BLaER1 treated with 17β-estradiol and CSF1 and Interleukin-3, amounts not matched to agents 10 nM and 100 nM (cell line): ENCODE results near the gene KCNQ2.

Experiments used
- H3K27ac ChIP-seq, 11 experiments: shearing (Covaris generic); formaldehyde crosslinking; 2 replicates each; pipeline ENCODE4 v1.8.1; 2022
- H3K27me3 ChIP-seq, 11 experiments: shearing (Covaris generic); formaldehyde crosslinking; 2 replicates each; pipeline ENCODE4 v1.8.1; 2022
- H3K36me3 ChIP-seq, 11 experiments: shearing (Covaris generic); formaldehyde crosslinking; 2 replicates each; pipeline ENCODE4 v1.8.1; 2022
- H3K4me1 ChIP-seq, 10 experiments: shearing (Covaris generic); formaldehyde crosslinking; 2 replicates each; pipeline ENCODE4 v1.8.1; 2022
- H3K4me2 ChIP-seq, 11 experiments: shearing (Covaris generic); formaldehyde crosslinking; 2 replicates each; pipeline ENCODE4 v1.8.1; 2022
- H3K4me3 ChIP-seq, 10 experiments: shearing (Covaris generic); formaldehyde crosslinking; 2 replicates each; pipeline ENCODE4 v1.8.1; 2022
- H3K9ac ChIP-seq, 11 experiments: shearing (Covaris generic); formaldehyde crosslinking; 2 replicates each; pipeline ENCODE4 v1.8.1; 2022
- H3K9me3 ChIP-seq, 11 experiments: shearing (Covaris generic); formaldehyde crosslinking; replicated peaks in 1 of 11; 2 replicates each; pipeline ENCODE4 v1.8.1; 2022
- H4K20me1 ChIP-seq, 11 experiments: shearing (Covaris generic); formaldehyde crosslinking; 2 replicates each; pipeline ENCODE4 v1.8.1; 2022
- Cebpa-rat ChIP-seq, 11 experiments: shearing (Covaris generic); IDR thresholded peaks; 2 replicates each; pipeline ENCODE4 v1.8.1; 2022

Gene KCNQ2

GRCh38 chr20:63498960-63499337 lies 26.5 kb upstream of the KCNQ2 start, which contains the start of gene EEF1A2:
TSS of gene EEF1A2 (minus strand) at chr20:63499083. CDS start at chr20:63497763, 1,320 bp downstream.
- H4K20me1 ChIP-seq, result peaks cover 0 to 58% (median 27%) of the 10 kb centered on the region in 11 experiments; a peak in 16 of 22 replicates
- H3K36me3 ChIP-seq, result peaks cover 0 to 19% (median 0%) of the 10 kb centered on the region in 11 experiments; a peak in 8 of 22 replicates
- H3K4me3 ChIP-seq, result peak within 1 kb of the TSS; percentile 48 to 73 (median 59)
- peaks cover 15 to 44% (median 23%) of the 10 kb centered on the region in 11 experiments for H3K27me3 ChIP-seq
- TF ChIP-seq Cebpa-rat (IDR thresholded peaks at IDR 0.05), result no peak
- H3K27ac ChIP-seq, result peak within 1 kb of the TSS in 2 of 11 experiments; percentile 39 to 50; a peak in 1 of 22 replicates
- H3K9ac ChIP-seq, result peak within 1 kb of the TSS; percentile 30 to 72 (median 62); a peak in 16 of 22 replicates
- H3K4me1 ChIP-seq, result peaks cover 5 to 74% (median 60%) of the 10 kb centered on the region in 10 experiments; a peak in 18 of 20 replicates
- peak within 1 kb of the TSS; percentile 77 to 97 (median 93) for H3K4me2 ChIP-seq
- peaks cover 0 to 3% (median under 1%) of the 10 kb centered on the region in 11 experiments; a peak in 10 of 22 replicates for H3K9me3 ChIP-seq

GRCh38 chr20:63497946-63498935 lies 25.8 kb upstream of the KCNQ2 start:
- no peak for TF ChIP-seq Cebpa-rat (IDR thresholded peaks at IDR 0.05)
- Histone ChIP-seq H3K36me3 (peaks cover 0 to 23% (median 0%) of the 10 kb centered on the region in 11 experiments; a peak in 9 of 22 replicates), H3K4me1 (peaks cover 5 to 67% (median 56%) of the 10 kb centered on the region in 10 experiments; a peak in 18 of 20 replicates), H3K9me3 (no peaks in the 10 kb centered on the region), H3K27ac (0 out of 22 replicates have a peak overlapping the region, but pooled peaks of 1 of the 11 experiments have one; percentile 39), H3K4me3 (peak overlapping the region; percentile 48 to 73 (median 59)), H3K4me2 (peak overlapping the region; percentile 77 to 97 (median 89)), H3K9ac (peak overlapping the region; percentile 30 to 72 (median 62); a peak in 16 of 22 replicates), H4K20me1 (peaks cover 0 to 61% (median 27%) of the 10 kb centered on the region in 11 experiments; a peak in 16 of 22 replicates), H3K27me3 (peaks cover 15 to 44% (median 23%) of the 10 kb centered on the region in 11 experiments)

GRCh38 chr20:63497138-63497945 lies 24.9 kb upstream of the KCNQ2 start:
- peaks cover 15 to 42% (median 23%) of the 10 kb centered on the region in 11 experiments for H3K27me3 ChIP-seq
- H4K20me1 ChIP-seq, result peaks cover 0 to 61% (median 27%) of the 10 kb centered on the region in 11 experiments; a peak in 16 of 22 replicates
- no peak for TF ChIP-seq Cebpa-rat (IDR thresholded peaks at IDR 0.05)
- peaks cover 0 to 32% (median 8%) of the 10 kb centered on the region in 11 experiments; a peak in 11 of 22 replicates for H3K36me3 ChIP-seq
- peak overlapping the region in 3 of 11 experiments; percentile 58 to 72 (median 71); a peak in 2 of 22 replicates for H3K9ac ChIP-seq
- H3K4me1 ChIP-seq, result peaks cover 5 to 58% (median 47%) of the 10 kb centered on the region in 10 experiments; a peak in 18 of 20 replicates
- peak overlapping the region; percentile 66 to 97 (median 89); a peak in 21 of 22 replicates for H3K4me2 ChIP-seq
- H3K4me3 ChIP-seq, result peak overlapping the region in 4 of 10 experiments; percentile 18 to 65 (median 57); a peak in 6 of 20 replicates
- no peak overlapping the region for H3K27ac ChIP-seq
- peaks cover 0 to 1% (median 0%) of the 10 kb centered on the region in 11 experiments; a peak in 1 of 22 replicates for H3K9me3 ChIP-seq

- no peak for TF ChIP-seq Cebpa-rat (IDR thresholded peaks at IDR 0.05)
- Histone ChIP-seq H3K9ac (peak overlapping the region in 2 of 11 experiments; percentile 1 to 71; a peak in 2 of 22 replicates), H3K4me1 (peaks cover 5 to 53% (median 41%) of the 10 kb centered on the region in 10 experiments; a peak in 18 of 20 replicates), H3K27me3 (peaks cover 15 to 39% (median 23%) of the 10 kb centered on the region in 11 experiments), H3K4me3 (peak overlapping the region in 1 of 10 experiments; percentile 25; a peak in 3 of 20 replicates), H4K20me1 (peaks cover 0 to 61% (median 27%) of the 10 kb centered on the region in 11 experiments; a peak in 16 of 22 replicates), H3K4me2 (peak overlapping the region; percentile 62 to 97 (median 89)), H3K36me3 (peaks cover 0 to 35% (median 9%) of the 10 kb centered on the region in 11 experiments; a peak in 11 of 22 replicates), H3K27ac (no peak overlapping the region), H3K9me3 (peaks cover 0 to 3% (median 0%) of the 10 kb centered on the region in 11 experiments; a peak in 1 of 22 replicates)
These were observed 24.2 kb upstream of the KCNQ2 start for GRCh38 chr20:63496596-63497120.

- Histone ChIP-seq H3K27ac (no peak overlapping the region), H3K27me3 (peaks cover 15 to 39% (median 23%) of the 10 kb centered on the region in 11 experiments), H3K9ac (peak overlapping the region in 1 of 11 experiments; percentile 71; a peak in 2 of 22 replicates), H3K4me2 (peak overlapping the region; percentile 62 to 97 (median 89)), H4K20me1 (peaks cover 0 to 62% (median 27%) of the 10 kb centered on the region in 11 experiments; a peak in 16 of 22 replicates), H3K4me3 (peak overlapping the region in 1 of 10 experiments; percentile 25; a peak in 4 of 20 replicates), H3K36me3 (peaks cover 0 to 42% (median 9%) of the 10 kb centered on the region in 11 experiments; a peak in 12 of 22 replicates), H3K9me3 (peaks cover 0 to 3% (median 0%) of the 10 kb centered on the region in 11 experiments; a peak in 1 of 22 replicates), H3K4me1 (peaks cover 5 to 47% (median 36%) of the 10 kb centered on the region in 10 experiments; a peak in 18 of 20 replicates)
- TF ChIP-seq Cebpa-rat (IDR thresholded peaks at IDR 0.05), result no peak
These were observed 23.5 kb upstream of the KCNQ2 start for GRCh38 chr20:63495741-63496595.

- H3K4me1 ChIP-seq, result peaks cover 5 to 41% (median 32%) of the 10 kb centered on the region in 10 experiments; a peak in 18 of 20 replicates
- H3K9ac ChIP-seq, result no peak overlapping the region
- peaks cover 0 to 45% (median 9%) of the 10 kb centered on the region in 11 experiments; a peak in 12 of 22 replicates for H3K36me3 ChIP-seq
- peaks cover 0 to 3% (median 0%) of the 10 kb centered on the region in 11 experiments; a peak in 1 of 22 replicates for H3K9me3 ChIP-seq
- TF ChIP-seq Cebpa-rat (IDR thresholded peaks at IDR 0.05), result no peak
- no peak overlapping the region for H3K4me3 ChIP-seq
- no peak overlapping the region for H3K27ac ChIP-seq
- peaks cover 15 to 43% (median 23%) of the 10 kb centered on the region in 11 experiments for H3K27me3 ChIP-seq
- H4K20me1 ChIP-seq, result peaks cover 0 to 61% (median 27%) of the 10 kb centered on the region in 11 experiments; a peak in 16 of 22 replicates
- peak overlapping the region in 1 of 11 experiments; percentile 94; a peak in 1 of 22 replicates for H3K4me2 ChIP-seq
These were observed 22.8 kb upstream of the KCNQ2 start for GRCh38 chr20:63495167-63495720.
